Measurements from ENCODE around the gene HMGN2.
"Not testable (repeated sequence)": the region's sequence is repeated elsewhere in the genome, so short reads cannot be mapped to it uniquely, and the experiment has no call there.

The HMGN2 gene

GRCh38 chr1:26493267-26493666 lies 21.0 kb downstream of the HMGN2 start:
- no peak for FAIRE-seq
- no peak for TF ChIP-seq CTCF (IDR thresholded peaks at IDR 0.05; ENCODE audit: insufficient read depth, missing control alignments)
- DNase-seq (ENCODE audit: insufficient read length, low spot score): no peak

GRCh38 chr1:26493938-26494337 lies 21.7 kb downstream of the HMGN2 start:
- no peak for TF ChIP-seq CTCF (IDR thresholded peaks at IDR 0.05; ENCODE audit: insufficient read depth, missing control alignments)
- no peak for FAIRE-seq
- DNase-seq (ENCODE audit: insufficient read length, low spot score): no peak

GRCh38 chr1:26496861-26497260 lies 24.6 kb downstream of the HMGN2 start:
- no peak for FAIRE-seq
- no peak for DNase-seq (ENCODE audit: insufficient read length, low spot score)
- TF ChIP-seq CTCF (IDR thresholded peaks at IDR 0.05; ENCODE audit: insufficient read depth, missing control alignments): no peak

- DNase-seq (ENCODE audit: insufficient read length, low spot score) (no peak), FAIRE-seq (no peak)
- TF ChIP-seq CTCF (IDR thresholded peaks at IDR 0.05; ENCODE audit: insufficient read depth, missing control alignments): no peak
Measured at GRCh38 chr1:26498894-26499293, 26.7 kb downstream of the HMGN2 start.

GRCh38 chr1:26500488-26501175 lies 28.4 kb downstream of the HMGN2 start:
- DNase-seq (ENCODE audit: insufficient read length, low spot score): peak; percentile 61
- TF ChIP-seq CTCF (IDR thresholded peaks at IDR 0.05; ENCODE audit: insufficient read depth, missing control alignments): no peak
- FAIRE-seq: no peak

- not testable (repeated sequence) for DNase-seq (ENCODE audit: insufficient read length, low spot score); FAIRE-seq
Measured at GRCh38 chr1:26510711-26511110, 38.5 kb downstream of the HMGN2 start.

- DNase-seq (ENCODE audit: insufficient read length, low spot score); FAIRE-seq: not testable (repeated sequence)
Measured at GRCh38 chr1:26515836-26516235, 43.6 kb downstream of the HMGN2 start.

- no peak for TF ChIP-seq CTCF (IDR thresholded peaks at IDR 0.05; ENCODE audit: insufficient read depth, missing control alignments)
- no peak for FAIRE-seq
- DNase-seq (ENCODE audit: insufficient read length, low spot score): no peak
Measured at GRCh38 chr1:26516987-26517765, 44.9 kb downstream of the HMGN2 start.
